NCI-H2171 (cell line): ENCODE measurements around the gene FAM193B.
"Not testable (repeated sequence)": the region's sequence is repeated elsewhere in the genome, so short reads cannot be mapped to it uniquely, and the experiment has no call there.

Experiments used
- DNase-seq: peaks from one replicate; lab custom pipeline; 2025; lab: John Stamatoyannopoulos, UW

Gene FAM193B

DNA sequence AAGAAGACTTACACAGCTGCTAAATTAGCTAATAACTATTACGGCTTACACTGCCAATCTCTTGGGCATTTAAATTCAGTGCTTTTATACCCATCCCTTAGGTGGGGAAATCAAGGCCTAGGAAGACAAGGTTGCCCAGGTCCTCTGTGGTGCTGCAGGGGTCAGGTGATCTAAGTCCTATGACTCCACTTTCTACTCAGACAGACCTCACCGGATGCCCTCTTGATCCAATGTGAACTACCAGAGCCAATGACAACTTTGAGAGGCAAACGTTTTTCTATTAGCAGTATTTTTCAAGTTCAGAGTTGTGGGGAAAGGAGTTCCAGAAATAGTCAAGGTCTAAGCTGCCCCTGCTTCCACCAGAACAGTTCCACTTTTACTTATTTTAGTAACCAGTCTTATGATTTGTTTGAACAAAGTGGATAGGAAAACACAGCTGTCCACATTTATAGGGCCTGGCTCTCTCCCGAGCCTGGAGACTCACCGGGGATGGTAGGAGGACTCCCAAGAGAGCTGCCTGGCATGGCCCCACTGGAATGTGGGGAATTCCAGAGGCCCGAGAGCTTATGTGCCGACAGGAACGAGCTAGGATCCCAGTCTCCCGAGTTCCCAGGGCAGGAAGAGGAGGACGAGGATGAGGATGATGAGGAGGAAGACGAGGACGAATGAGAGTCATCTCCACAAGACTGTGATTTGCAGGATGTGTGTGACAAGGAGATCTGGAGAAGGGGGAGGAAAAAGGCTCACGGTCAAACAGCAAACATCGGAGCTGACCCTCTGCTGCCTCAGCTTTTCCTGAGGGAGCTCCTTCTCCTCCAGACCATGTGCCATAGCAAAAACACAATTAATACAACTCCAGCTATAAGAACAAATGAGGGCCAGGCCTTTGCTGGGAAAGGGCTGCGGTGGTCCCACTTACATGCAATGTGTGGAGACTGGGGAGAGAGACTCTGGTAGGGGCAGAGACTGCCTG is 16.7 kb downstream of the FAM193B start:
- no peak for DNase-seq

DNA sequence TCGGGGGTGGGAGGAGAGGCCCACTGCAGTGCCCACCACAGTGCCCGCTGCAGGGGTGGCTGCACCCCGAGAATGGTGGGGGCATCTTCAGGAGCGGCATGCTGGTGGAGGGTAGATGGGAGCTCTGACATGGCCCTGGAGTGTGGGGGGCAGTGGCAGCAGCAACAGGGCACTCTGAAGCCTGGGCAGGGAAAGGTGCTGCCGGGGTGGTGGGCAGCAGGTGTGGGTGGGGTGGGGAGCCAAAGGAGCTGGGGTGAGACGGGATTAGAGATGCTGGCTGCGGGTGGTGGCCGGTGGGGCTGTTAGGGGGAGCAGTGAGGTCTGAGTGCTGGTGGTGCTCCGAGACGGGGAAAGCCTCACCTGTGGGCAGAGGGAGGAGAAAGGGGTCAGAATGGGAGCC is 18.0 kb downstream of the FAM193B start:
- DNase-seq: no peak

GRCh38 chr5:177535125-177535524 is 19.2 kb downstream of the FAM193B start:
- DNase-seq: no peak

- DNase-seq: not testable (repeated sequence)
Measured at GRCh38 chr5:177534433-177534832, 19.9 kb downstream of the FAM193B start.

DNA sequence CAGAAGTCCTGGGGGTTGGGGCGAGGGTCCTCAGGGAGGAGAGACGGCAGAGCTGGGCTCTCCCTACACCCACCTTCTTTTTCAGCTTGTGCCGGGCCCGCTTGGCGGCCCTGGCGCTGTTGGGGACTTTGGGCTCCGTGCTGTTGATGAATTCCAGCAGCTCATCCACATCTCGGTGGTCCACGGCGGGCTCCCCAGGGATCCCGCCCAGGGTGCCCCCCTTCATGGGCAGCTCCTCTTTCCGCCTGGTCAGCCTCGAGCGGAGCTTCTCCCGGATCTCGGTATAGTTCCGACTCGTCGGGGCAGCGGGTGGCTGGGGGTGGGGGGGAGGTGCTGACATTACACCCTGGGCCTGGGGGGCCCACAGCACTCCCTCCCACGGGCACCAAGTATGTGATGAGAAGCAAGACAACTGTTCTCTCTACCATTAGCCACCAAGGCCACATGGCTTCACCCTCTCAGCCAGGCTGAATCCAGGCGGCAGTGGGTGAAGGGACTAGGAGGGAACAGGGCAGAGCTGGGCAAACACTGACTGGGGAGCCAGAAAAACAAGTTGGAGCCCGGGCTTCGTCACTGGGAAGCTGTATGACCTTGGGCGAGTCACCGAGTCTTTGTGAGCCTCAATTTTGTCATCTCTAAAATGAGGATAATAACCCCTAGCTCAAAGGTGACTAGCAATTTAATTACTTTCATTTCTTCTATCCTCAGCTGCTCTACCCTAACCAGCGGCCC is 23.0 kb downstream of the FAM193B start:
- no peak for DNase-seq

GRCh38 chr5:177530638-177531037 is 23.7 kb downstream of the FAM193B start:
- DNase-seq: no peak

DNA sequence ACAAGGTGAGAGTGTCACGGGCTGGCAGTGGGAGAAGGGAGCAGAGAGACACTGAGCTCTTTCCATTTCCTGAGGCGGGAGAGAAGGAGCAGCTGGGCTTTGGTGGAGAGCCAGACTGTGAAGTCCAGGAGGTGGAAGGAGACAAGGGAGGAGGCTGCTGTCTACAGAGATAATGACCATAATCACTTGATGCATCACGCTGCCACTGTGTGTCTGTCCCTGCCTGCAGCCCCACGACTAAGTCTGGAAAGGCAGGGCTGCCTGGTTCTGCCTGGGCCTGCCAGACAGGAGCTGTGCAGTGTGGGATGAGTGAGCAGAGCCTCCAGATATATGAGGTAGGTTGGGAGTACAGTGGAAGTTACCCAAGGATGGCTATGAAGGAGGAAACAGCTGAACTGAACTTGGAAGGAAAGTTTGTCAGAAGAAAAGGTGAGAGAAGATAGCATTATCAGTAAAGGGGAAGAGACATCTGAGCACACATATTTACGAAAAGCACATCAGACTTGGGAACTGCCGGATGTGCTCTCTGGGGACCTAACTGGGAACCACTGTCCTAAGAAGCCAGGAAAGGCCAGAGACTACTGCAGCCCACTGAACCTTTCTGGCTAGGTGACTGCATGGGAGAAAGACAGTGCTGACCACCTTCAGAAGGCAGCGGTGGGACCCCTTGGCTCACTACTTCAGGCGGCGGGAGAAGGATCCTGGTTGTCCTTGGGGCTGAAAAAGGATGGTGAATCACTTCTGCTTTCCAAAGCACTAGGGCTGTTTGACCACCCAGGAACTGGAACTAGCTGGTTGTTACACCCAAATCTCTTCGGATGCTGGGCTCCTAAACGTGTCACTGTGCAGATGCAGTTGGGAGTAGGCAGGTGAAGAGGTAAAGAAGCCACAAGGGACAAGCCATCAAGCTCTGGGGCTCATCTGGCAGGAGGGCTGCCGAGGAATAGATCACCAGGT is 24.8 kb downstream of the FAM193B start:
- no peak for DNase-seq

- DNase-seq: no peak
Measured at GRCh38 chr5:177528631-177529030, 25.7 kb downstream of the FAM193B start.

DNA sequence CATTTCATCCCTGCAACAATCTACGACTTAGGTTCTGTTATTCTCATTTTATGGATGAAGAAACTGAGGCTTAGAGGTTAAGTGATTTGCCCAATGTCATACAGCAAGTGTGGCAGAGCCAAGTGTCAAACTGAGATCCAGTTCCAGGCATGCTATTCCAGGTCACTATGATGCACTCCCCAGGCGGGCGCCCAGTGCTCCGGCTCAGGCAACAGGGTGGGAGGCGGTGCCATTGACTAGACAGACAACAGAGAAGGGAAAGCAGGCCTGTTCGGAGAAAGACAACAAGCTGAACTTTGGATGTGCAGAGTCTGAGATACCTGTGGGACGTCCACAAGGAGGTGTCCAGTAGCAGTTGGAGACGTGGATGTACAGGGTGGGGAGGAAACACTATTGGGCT is 26.8 kb downstream of the FAM193B start:
- no peak for DNase-seq

DNA sequence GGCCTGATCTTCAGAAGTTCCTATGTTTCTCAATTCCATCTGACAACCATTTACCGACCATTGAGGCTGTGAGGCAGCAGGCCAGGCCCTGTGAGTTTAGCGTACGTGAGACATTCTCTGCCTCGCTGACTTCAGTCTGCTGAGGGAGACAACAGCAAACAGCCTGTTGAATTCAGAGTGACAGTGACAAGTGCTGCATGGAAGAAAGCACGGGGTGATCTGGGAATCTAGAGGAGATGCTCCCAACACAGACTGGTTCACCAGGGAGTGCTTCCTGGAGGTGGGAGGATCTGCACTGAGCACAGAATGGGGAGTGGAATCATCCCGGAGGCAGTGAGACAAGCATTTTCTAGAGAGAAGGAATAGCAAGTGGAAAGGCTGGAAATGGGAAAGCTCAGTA is 27.6 kb downstream of the FAM193B start:
- DNase-seq: no peak

DNA sequence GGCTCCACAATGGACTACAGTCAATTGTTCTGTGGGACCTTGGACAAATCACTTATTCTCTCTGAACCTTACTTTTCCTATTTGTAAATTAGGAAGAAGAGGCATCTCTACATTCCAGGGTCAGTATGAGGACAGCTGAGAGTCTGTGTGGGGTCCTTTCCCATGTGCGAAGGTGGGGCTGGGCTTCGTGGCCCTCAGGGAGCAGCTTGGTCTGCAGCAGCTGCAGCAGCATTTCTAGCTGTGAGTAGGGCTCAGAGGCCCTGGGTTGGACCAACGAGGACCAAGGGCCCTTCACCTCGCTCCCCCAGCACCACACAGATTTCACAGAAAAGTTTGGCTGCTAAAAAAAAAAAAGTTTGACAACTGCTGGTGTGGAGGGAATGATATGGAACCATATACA is 28.2 kb downstream of the FAM193B start:
- no peak for DNase-seq

- no peak for DNase-seq
Measured at GRCh38 chr5:177524941-177525655, 29.3 kb downstream of the FAM193B start.

- no peak for DNase-seq
Measured at GRCh38 chr5:177524539-177524900, 29.8 kb downstream of the FAM193B start.

- DNase-seq: no peak
Measured at GRCh38 chr5:177523711-177524538, 30.4 kb downstream of the FAM193B start.

GRCh38 chr5:177520916-177521513 is 33.3 kb downstream of the FAM193B start:
- DNase-seq: no peak

- DNase-seq: no peak
Measured at GRCh38 chr5:177520271-177520670, 34.1 kb downstream of the FAM193B start.

DNA sequence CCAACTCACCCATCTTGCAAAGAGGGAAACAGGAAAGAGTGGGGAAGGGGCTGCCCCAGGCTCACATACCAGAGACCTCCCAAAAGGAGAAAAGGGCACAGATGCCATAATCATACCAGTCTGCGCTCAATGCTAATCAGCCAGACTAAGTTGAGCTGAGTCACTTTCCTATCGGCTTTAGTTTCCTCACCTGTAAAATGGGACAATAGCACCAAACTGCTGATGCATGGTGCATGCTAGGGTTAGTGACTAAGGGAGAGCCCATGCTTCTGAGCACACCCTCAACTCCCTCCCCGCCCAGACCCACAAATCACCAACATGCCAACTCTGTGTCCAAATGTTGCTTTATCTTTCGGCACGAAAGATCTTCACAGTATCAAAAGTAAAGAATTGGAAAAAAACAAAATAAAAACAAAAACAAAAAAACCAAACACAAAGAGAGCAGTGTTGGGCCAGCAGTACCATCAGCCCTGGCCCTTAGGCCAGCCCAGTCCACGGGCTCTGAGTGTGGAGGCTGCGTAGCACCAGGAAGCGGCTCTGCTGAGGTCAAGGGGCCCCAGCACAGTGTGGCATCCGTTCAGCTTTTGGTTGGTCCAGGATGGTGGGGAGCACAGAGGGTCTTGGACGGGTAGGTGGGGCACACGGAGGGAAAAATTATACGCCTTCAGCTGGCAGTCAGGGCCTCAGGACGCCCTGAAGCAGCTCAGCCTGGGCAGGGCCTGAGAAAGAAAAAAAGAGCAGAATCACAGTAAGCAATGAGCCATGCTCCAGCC is 34.7 kb downstream of the FAM193B start:
- DNase-seq: no peak

GRCh38 chr5:177516601-177517568 is 37.5 kb downstream of the FAM193B start, which contains the start of gene DDX41:
DDX41 (minus strand) TSS chr5:177516961; CDS start chr5:177516945, 16 bp downstream.
- DNase-seq: peak; percentile 89
